ENCODE results near the gene PPP1R16B.

PPP1R16B gene

DNA sequence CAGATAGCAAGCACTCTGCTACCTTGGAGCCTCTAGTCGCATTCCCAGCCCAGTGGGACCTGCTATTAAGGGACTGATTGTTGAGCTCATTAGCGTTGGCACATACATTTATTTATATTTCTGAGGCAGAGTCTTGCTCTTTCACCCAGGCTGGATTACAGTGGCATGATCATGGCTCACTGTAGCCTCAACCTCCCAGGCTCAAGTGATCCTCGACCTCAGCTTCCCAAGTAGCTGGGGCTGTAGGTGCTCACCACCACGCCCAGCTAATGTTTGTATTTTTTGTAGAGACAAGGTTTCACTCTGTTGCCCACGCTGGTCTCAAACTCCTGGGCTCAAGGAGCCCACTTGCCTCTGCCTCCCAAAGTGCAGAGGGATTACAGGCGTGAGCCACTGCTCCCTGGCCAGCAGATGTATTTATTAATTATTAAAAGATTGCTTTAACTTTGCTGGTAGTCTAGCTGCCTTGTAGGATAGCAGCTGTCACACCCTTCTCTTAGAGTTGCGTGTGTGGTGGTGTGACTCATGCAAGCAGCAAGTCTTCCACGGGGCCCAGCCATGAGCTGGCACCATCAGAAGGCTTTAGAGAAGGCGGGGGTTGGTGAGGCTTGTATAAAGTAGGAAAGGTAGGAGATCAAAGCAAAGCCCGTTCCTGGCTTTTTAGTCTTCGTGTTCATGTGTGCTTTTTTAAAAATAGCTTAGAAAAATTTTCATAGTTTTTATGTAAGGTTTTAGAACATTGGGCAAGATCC is 40.8 kb upstream of the PPP1R16B start:
- DNase-seq (ENCODE audit: low spot score), result no peak
- in situ Hi-C loops (cut with MboI; ENCODE audit: low sequenced_read_pairs, unreplicated experiment), result no loop called here
- TF ChIP-seq, protein P1, sequence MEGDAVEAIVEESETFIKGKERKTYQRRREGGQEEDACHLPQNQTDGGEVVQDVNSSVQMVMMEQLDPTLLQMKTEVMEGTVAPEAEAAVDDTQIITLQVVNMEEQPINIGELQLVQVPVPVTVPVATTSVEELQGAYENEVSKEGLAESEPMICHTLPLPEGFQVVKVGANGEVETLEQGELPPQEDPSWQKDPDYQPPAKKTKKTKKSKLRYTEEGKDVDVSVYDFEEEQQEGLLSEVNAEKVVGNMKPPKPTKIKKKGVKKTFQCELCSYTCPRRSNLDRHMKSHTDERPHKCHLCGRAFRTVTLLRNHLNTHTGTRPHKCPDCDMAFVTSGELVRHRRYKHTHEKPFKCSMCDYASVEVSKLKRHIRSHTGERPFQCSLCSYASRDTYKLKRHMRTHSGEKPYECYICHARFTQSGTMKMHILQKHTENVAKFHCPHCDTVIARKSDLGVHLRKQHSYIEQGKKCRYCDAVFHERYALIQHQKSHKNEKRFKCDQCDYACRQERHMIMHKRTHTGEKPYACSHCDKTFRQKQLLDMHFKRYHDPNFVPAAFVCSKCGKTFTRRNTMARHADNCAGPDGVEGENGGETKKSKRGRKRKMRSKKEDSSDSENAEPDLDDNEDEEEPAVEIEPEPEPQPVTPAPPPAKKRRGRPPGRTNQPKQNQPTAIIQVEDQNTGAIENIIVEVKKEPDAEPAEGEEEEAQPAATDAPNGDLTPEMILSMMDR (IDR thresholded peaks at IDR 0.05; ENCODE audit: borderline replicate concordance, control extremely low read depth, extremely low read depth, insufficient read depth, missing control alignments), result no peak

DNA sequence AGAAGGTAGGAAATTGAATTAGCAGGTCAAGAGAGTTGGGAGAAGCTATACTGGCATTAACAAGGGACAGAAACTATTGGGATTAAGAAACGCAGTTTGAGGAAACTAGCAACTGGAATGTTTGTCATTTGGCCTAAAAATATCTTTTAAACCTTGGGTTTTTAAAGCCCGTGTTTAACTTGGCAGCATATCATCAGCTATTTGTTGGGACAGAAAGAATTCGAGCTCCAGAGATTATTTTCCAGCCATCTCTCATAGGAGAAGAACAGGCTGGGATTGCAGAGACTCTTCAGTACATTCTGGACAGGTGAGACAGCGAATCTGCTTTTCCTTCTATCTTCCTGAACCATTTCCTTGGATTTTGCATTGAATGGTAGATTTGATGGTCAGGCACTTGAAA is 39.4 kb upstream of the PPP1R16B start:
- in situ Hi-C loops (cut with MboI; ENCODE audit: low sequenced_read_pairs, unreplicated experiment), result no loop called here
- TF ChIP-seq, protein P1 (IDR thresholded peaks at IDR 0.05; ENCODE audit: borderline replicate concordance, control extremely low read depth, extremely low read depth, insufficient read depth, missing control alignments), result no peak
- no peak for DNase-seq (ENCODE audit: low spot score)

DNA sequence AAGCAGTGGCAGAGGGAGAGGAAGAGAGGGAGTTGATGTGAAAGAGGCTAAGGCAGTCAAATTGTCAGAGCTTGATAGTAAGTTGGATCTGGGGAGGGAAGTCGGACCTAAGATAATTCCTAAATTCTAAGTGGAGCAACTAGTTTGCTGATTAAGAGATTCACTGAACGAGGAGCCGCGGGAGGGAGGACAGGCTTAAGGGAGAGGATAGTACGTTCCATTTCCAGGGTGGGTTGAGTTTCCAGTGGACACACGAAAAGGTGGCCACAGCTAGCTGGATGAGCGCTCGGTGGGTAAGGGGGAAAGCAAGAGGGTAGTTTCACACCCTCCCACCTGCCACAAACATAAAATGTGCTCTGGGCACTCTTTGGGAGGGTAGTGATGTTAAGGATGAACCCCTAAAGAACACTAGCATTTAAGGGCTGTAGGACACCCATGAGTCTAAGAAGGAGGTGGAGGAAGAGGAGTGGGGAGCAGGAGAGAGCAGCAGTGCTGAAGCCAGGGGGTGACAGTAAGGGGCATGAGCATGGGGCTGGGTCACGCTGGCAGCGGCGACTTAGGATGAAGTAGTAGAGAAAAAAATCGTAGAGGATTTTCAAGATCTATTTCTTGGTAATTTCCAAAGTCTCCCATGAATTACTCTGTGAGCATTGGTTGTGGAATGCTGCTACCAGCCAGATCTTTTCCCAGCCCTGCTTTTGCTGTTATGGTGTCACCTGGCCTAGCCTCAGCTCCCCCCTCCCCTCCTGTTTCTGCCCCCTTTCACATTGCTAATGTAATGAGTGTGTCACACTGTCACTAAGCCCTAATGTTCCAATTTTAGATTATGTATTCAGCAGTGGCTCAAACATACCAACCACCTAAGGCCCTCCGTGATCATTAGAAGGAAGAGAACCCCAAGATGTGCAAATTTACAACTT is 35.9 kb upstream of the PPP1R16B start:
- no peak for DNase-seq (ENCODE audit: low spot score)
- in situ Hi-C loops (cut with MboI; ENCODE audit: low sequenced_read_pairs, unreplicated experiment), result no loop called here

DNA sequence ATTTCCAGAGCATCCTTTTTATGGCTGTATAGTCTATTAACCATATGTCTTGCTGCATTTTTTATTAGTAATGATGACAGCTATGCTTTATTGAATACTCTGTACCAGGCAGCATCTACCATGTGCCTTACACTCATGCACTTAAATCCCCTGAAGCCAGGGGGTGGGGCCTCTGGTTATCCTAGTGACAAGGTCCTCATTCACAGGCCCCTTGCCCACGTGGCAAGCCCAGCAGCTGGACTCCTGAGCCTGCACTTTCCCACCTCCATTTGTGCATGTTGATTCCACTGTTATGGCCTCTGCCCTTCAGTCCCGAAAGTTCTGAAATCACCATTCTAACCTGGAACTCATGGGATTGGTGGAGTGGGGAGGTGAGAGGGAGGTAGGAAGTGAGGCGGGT is 35.0 kb upstream of the PPP1R16B start:
- TF ChIP-seq, protein P1 (IDR thresholded peaks at IDR 0.05; ENCODE audit: borderline replicate concordance, control extremely low read depth, extremely low read depth, insufficient read depth, missing control alignments), result no peak
- in situ Hi-C loops (cut with MboI; ENCODE audit: low sequenced_read_pairs, unreplicated experiment), result no loop called here
- no peak for DNase-seq (ENCODE audit: low spot score)

More for the DNA sequence above, 35.9 kb upstream of the PPP1R16B start:
- TF ChIP-seq, protein P1 (IDR thresholded peaks at IDR 0.05; ENCODE audit: borderline replicate concordance, control extremely low read depth, extremely low read depth, insufficient read depth, missing control alignments), result no peak

DNA sequence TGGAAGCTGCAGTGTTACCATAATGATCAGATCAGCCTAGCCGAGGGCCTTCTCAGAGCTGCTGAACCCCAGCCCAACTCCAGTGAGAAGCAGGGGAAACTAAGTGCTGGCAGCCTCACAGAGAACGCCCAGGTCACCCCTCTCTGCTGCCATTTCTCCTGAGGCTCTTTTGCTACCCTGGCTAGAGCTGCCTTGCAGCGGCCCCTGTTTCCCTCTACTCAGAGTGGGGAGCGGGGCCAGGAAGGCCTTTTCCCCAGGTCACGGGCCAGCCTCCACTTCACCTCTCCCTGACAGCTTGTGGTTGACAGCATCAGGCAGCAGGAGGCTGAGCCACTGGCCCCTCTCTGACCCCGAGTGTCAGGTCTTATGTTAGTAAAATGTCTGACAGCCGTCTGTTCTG is 34.5 kb upstream of the PPP1R16B start:
- in situ Hi-C loops (cut with MboI; ENCODE audit: low sequenced_read_pairs, unreplicated experiment), result no loop called here
- DNase-seq (ENCODE audit: low spot score), result no peak
- TF ChIP-seq, protein P1 (IDR thresholded peaks at IDR 0.05; ENCODE audit: borderline replicate concordance, control extremely low read depth, extremely low read depth, insufficient read depth, missing control alignments), result no peak

DNA sequence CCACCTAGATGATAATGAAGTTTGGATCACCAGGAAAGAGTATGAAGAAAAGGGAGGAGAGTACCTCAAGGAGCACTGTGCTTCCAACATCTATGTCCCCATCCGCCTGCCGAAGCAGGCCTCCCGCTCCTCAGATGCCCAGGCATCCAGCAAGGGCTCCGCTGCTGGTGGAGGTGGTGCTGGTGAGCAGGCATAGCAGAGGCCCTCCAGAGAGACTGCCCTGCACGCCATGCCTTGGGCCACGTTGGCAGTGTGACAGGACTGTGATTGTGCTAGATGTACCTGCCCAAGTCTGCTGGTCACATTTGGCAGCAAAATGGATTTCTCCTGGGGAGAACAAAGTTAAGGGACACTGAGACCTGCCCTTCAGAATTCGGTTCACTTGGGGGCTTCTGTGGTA is 33.9 kb upstream of the PPP1R16B start:
- DNase-seq (ENCODE audit: low spot score), result no peak
- in situ Hi-C loops (cut with MboI; ENCODE audit: low sequenced_read_pairs, unreplicated experiment), result no loop called here
- TF ChIP-seq, protein P1 (IDR thresholded peaks at IDR 0.05; ENCODE audit: borderline replicate concordance, control extremely low read depth, extremely low read depth, insufficient read depth, missing control alignments), result no peak
